ENCODE results near the gene CNTNAP4. TPM values are rescaled to one million over a fixed set of nuclear protein-coding genes. Genes with fewer than 3 reads are reported as not detected.

Gene CNTNAP4
- total and polyA plus RNA-seq, 2 of the 4 experiments (the other 2 are of a cell fraction) = not detected

DNA sequence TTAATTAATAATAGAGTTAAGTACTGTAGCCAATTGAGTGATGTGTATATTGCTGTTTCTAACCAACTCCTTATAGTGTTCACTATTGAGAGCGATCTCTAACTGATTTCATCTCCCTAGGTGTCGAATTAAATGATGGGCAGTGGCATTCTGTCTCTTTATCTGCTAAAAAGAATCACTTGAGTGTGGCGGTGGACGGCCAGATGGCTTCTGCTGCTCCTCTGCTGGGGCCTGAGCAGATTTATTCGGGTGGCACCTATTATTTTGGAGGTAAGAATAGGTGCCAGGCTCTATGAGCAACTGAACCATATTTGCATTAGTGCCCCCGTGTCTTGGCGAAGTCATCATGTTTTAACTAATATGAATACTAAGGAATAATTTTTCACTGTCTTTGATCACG, 184.6 kb downstream of the CNTNAP4 start:
- H2BK20ac ChIP-seq (ENCODE audit: low read depth, low read length) = no peak overlapping the region
- no peaks in the 10 kb centered on the region for H3K27me3 ChIP-seq (ENCODE audit: control insufficient read depth, insufficient read depth, low read length)
- H3K4me3 ChIP-seq (ENCODE audit: insufficient read depth, low read depth, low read length) = no peak overlapping the region
- in situ Hi-C loops (cut with MboI; ENCODE audit: low sequenced_read_pairs) = no loop called here
- H3K27ac ChIP-seq (ENCODE audit: insufficient read depth, low read length) = no peak overlapping the region
- no peaks in the 10 kb centered on the region for H3K9me1 ChIP-seq (ENCODE audit: insufficient read depth, low read length)
- no peak overlapping the region for H2BK5ac ChIP-seq (ENCODE audit: low read depth, low read length, poor library complexity, severe bottlenecking)
- H3K56ac ChIP-seq (ENCODE audit: extremely low read depth, insufficient read depth, low read length) = no peak overlapping the region
- no peak overlapping the region for H2AFZ ChIP-seq (replicated peaks; ENCODE audit: low read length, poor library complexity)
- POLR2A ChIA-PET (ENCODE audit: unreplicated experiment) = no interaction called here
- no peak overlapping the region for H4K8ac ChIP-seq (ENCODE audit: low read depth in 2 of 2, low read length in 2 of 2)
- H4K20me1 ChIP-seq (ENCODE audit: insufficient read depth, low read length) = no peaks in the 10 kb centered on the region
- no peak overlapping the region for H3K14ac ChIP-seq (replicated peaks; ENCODE audit: low read depth, low read length)
- H4K5ac ChIP-seq (ENCODE audit: low read depth, low read length) = no peak overlapping the region
- H3K4ac ChIP-seq (ENCODE audit: low read depth, low read length) = no peak overlapping the region
- no peak overlapping the region for H2BK120ac ChIP-seq (ENCODE audit: low read depth, low read length)
- no peaks in the 10 kb centered on the region for H3K79me1 ChIP-seq (ENCODE audit: low read depth in 1 of 2, low read length in 2 of 2)
- ATAC-seq (ENCODE audit: low read depth) = no peak
- no peak overlapping the region for H4K91ac ChIP-seq (ENCODE audit: insufficient read depth, low read depth, low read length)
- H3K18ac ChIP-seq (ENCODE audit: low read depth, low read length) = no peak overlapping the region
- H3K4me1 ChIP-seq (ENCODE audit: control insufficient read depth, insufficient read depth, low read length) = no peaks in the 10 kb centered on the region
- H3K36me3 ChIP-seq (ENCODE audit: control insufficient read depth, insufficient read depth, low read length) = no peaks in the 10 kb centered on the region
- CTCF ChIA-PET = no interaction called here
- H3K9me3 ChIP-seq (ENCODE audit: control insufficient read depth, insufficient read depth, low read length) = peaks cover 2% of the 10 kb centered on the region; the same call in 1 of the 2 replicates
- H3K23ac ChIP-seq (ENCODE audit: low read depth, low read length) = no peak overlapping the region
- no peak overlapping the region for H3K9ac ChIP-seq (ENCODE audit: low read depth, low read length)
- no peak for DNase-seq
- no peak overlapping the region for H2AK5ac ChIP-seq (ENCODE audit: low read depth, low read length)
- no peak overlapping the region for H2AK9ac ChIP-seq (replicated peaks; ENCODE audit: low read depth, low read length, poor library complexity)
- dilution Hi-C loops (cut with HindIII; ENCODE audit: low sequenced_read_pairs, unreplicated experiment) = no loop called here
- H3K4me2 ChIP-seq (ENCODE audit: low read depth, low read length) = no peak overlapping the region
- WGBS, 2 experiments (ENCODE audit: extremely low coverage in 2 of 2, insufficient read length in 1 of 2) = no CpG with 5 or more reads among the region's 8 CpGs
- no TSS peak for BruUV-seq (replicated peaks)
- no peak for TF ChIP-seq CHD1 (IDR thresholded peaks at IDR 0.05; ENCODE audit: low read depth, low read length)
- no peak for TF ChIP-seq MAFK (IDR thresholded peaks at IDR 0.05; ENCODE audit: low read depth, low read length)
- TF ChIP-seq RAD21 (IDR thresholded peaks at IDR 0.05; ENCODE audit: low read length) = no peak
- TF ChIP-seq POLR2A (IDR thresholded peaks at IDR 0.05; ENCODE audit: low read depth, low read length) = no peak
- no peak for TF ChIP-seq MXI1 (IDR thresholded peaks at IDR 0.05; ENCODE audit: borderline replicate concordance, low read depth, low read length)
- TF ChIP-seq, protein P1, sequence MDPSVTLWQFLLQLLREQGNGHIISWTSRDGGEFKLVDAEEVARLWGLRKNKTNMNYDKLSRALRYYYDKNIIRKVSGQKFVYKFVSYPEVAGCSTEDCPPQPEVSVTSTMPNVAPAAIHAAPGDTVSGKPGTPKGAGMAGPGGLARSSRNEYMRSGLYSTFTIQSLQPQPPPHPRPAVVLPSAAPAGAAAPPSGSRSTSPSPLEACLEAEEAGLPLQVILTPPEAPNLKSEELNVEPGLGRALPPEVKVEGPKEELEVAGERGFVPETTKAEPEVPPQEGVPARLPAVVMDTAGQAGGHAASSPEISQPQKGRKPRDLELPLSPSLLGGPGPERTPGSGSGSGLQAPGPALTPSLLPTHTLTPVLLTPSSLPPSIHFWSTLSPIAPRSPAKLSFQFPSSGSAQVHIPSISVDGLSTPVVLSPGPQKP (IDR thresholded peaks at IDR 0.05; ENCODE audit: borderline replicate concordance, low read depth, low read length) = no peak
- no peak for TF ChIP-seq FOS (IDR thresholded peaks at IDR 0.05; ENCODE audit: low read depth, low read length)
- no peak for TF ChIP-seq BHLHE40 (IDR thresholded peaks at IDR 0.05; ENCODE audit: low read depth, low read length)
- no peak for TF ChIP-seq SMC3 (IDR thresholded peaks at IDR 0.05; ENCODE audit: low read depth, low read length)
- TF ChIP-seq RCOR1 (IDR thresholded peaks at IDR 0.05; ENCODE audit: insufficient replicate concordance, low read length) = no peak
- TF ChIP-seq MAZ (IDR thresholded peaks at IDR 0.05; ENCODE audit: borderline replicate concordance, low read depth, low read length) = no peak
- no peak overlapping the region for H2BK15ac ChIP-seq (ENCODE audit: low read depth, low read length)
- intact Hi-C loops (cut with micrococcal nuclease) = no loop called here
